Stimulated activated memory B cell treated with anti-CD40 and anti-IgM and Interleukin-4, amounts not matched to agents 10 μg/mL and 1 μg/mL and 100 μg/mL, for 72 hours (primary cell): ENCODE measurements around the gene ZNF331.

Experiments
- ATAC-seq: fragments of 150-1000 bp; cut with Tn5 transposase; 2 replicates; pipeline ENCODE4 v1.10.0; 2021
- H3K27ac Mint-ChIP-seq: one replicate; pipeline ENCODE4 v1.8.0; 2022; ENCODE audit warnings: mild to moderate bottlenecking, mixed read lengths
- H3K27me3 Mint-ChIP-seq: one replicate; pipeline ENCODE4 v1.8.0; 2022; ENCODE audit warnings: mixed read lengths
- H3K36me3 Mint-ChIP-seq: one replicate; pipeline ENCODE4 v1.8.0; 2022; ENCODE audit warnings: mixed read lengths
- H3K4me1 Mint-ChIP-seq: one replicate; pipeline ENCODE4 v1.8.0; 2022; ENCODE audit warnings: mixed read lengths
- H3K4me3 Mint-ChIP-seq: one replicate; pipeline ENCODE4 v1.8.0; 2022; ENCODE audit warnings: mild to moderate bottlenecking, moderate library complexity, mixed read lengths
- H3K9me3 Mint-ChIP-seq: one replicate; pipeline ENCODE4 v1.8.0; 2022; ENCODE audit warnings: mixed read lengths

The ZNF331 gene

GRCh38 chr19:53580871-53581835 is 43.2 kb downstream of the ZNF331 start:
- no peaks in the 10 kb centered on the region for H3K27me3 Mint-ChIP-seq
- ATAC-seq = no peak
- no peak overlapping the region for H3K4me3 Mint-ChIP-seq
- H3K36me3 Mint-ChIP-seq = peaks cover 44% of the 10 kb centered on the region
- no peak overlapping the region for H3K27ac Mint-ChIP-seq
- no peaks in the 10 kb centered on the region for H3K4me1 Mint-ChIP-seq
- H3K9me3 Mint-ChIP-seq = peaks cover 25% of the 10 kb centered on the region

GRCh38 chr19:53581871-53582279 is 43.9 kb downstream of the ZNF331 start:
- no peak for ATAC-seq
- Mint-ChIP-seq H3K9me3 (peaks cover 28% of the 10 kb centered on the region), H3K36me3 (peaks cover 37% of the 10 kb centered on the region), H3K4me1 (no peaks in the 10 kb centered on the region), H3K27me3 (no peaks in the 10 kb centered on the region), H3K4me3 (no peak overlapping the region), H3K27ac (no peak overlapping the region)

- Mint-ChIP-seq H3K27me3 (no peaks in the 10 kb centered on the region), H3K27ac (no peak overlapping the region), H3K9me3 (peaks cover 20% of the 10 kb centered on the region), H3K36me3 (peaks cover 24% of the 10 kb centered on the region), H3K4me3 (no peak overlapping the region), H3K4me1 (no peaks in the 10 kb centered on the region)
- ATAC-seq = no peak
These were observed 45.2 kb downstream of the ZNF331 start for GRCh38 chr19:53583181-53583580.

- ATAC-seq = no peak
- no peaks in the 10 kb centered on the region for H3K4me1 Mint-ChIP-seq
These were observed 48.3 kb downstream of the ZNF331 start for GRCh38 chr19:53586277-53586691.

GRCh38 chr19:53594811-53595509 is 57.0 kb downstream of the ZNF331 start:
- ATAC-seq = no peak
- Mint-ChIP-seq H3K9me3 (peaks cover 6% of the 10 kb centered on the region), H3K27me3 (no peaks in the 10 kb centered on the region), H3K36me3 (no peaks in the 10 kb centered on the region), H3K27ac (no peak overlapping the region), H3K4me3 (no peak overlapping the region), H3K4me1 (no peaks in the 10 kb centered on the region)

More at GRCh38 chr19:53586277-53586691, 48.3 kb downstream of the ZNF331 start:
- Mint-ChIP-seq H3K4me3 (no peak overlapping the region), H3K9me3 (peaks cover 16% of the 10 kb centered on the region), H3K27ac (no peak overlapping the region), H3K27me3 (no peaks in the 10 kb centered on the region), H3K36me3 (peaks cover 5% of the 10 kb centered on the region)

GRCh38 chr19:53595510-53595867 is 57.5 kb downstream of the ZNF331 start:
- no peak overlapping the region for H3K4me3 Mint-ChIP-seq
- no peaks in the 10 kb centered on the region for H3K27me3 Mint-ChIP-seq
- peaks cover 6% of the 10 kb centered on the region for H3K9me3 Mint-ChIP-seq
- no peak for ATAC-seq
- no peaks in the 10 kb centered on the region for H3K36me3 Mint-ChIP-seq
- H3K27ac Mint-ChIP-seq = no peak overlapping the region
- no peaks in the 10 kb centered on the region for H3K4me1 Mint-ChIP-seq

GRCh38 chr19:53596056-53596455 is 58.1 kb downstream of the ZNF331 start:
- no peak overlapping the region for H3K4me3 Mint-ChIP-seq
- H3K27me3 Mint-ChIP-seq = no peaks in the 10 kb centered on the region
- no peaks in the 10 kb centered on the region for H3K36me3 Mint-ChIP-seq
- ATAC-seq = no peak
- H3K27ac Mint-ChIP-seq = no peak overlapping the region
- no peaks in the 10 kb centered on the region for H3K4me1 Mint-ChIP-seq
- peaks cover 6% of the 10 kb centered on the region for H3K9me3 Mint-ChIP-seq

- ATAC-seq = no peak
- no peak overlapping the region for H3K27ac Mint-ChIP-seq
- peaks cover 3% of the 10 kb centered on the region for H3K9me3 Mint-ChIP-seq
- no peak overlapping the region for H3K4me3 Mint-ChIP-seq
- H3K27me3 Mint-ChIP-seq = no peaks in the 10 kb centered on the region
- no peaks in the 10 kb centered on the region for H3K4me1 Mint-ChIP-seq
- no peaks in the 10 kb centered on the region for H3K36me3 Mint-ChIP-seq
These were observed 59.1 kb downstream of the ZNF331 start for GRCh38 chr19:53597023-53597422.

- no peak overlapping the region for H3K4me3 Mint-ChIP-seq
- no peaks in the 10 kb centered on the region for H3K4me1 Mint-ChIP-seq
- peaks cover 3% of the 10 kb centered on the region for H3K9me3 Mint-ChIP-seq
- no peak for ATAC-seq
- H3K36me3 Mint-ChIP-seq = no peaks in the 10 kb centered on the region
- no peaks in the 10 kb centered on the region for H3K27me3 Mint-ChIP-seq
- H3K27ac Mint-ChIP-seq = no peak overlapping the region
These were observed 60.4 kb downstream of the ZNF331 start for GRCh38 chr19:53598361-53598760.

GRCh38 chr19:53600217-53600616 is 62.3 kb downstream of the ZNF331 start:
- ATAC-seq = no peak
- H3K36me3 Mint-ChIP-seq = no peaks in the 10 kb centered on the region
- no peak overlapping the region for H3K4me3 Mint-ChIP-seq
- H3K9me3 Mint-ChIP-seq = peaks cover 6% of the 10 kb centered on the region
- no peaks in the 10 kb centered on the region for H3K27me3 Mint-ChIP-seq
- no peaks in the 10 kb centered on the region for H3K4me1 Mint-ChIP-seq
- H3K27ac Mint-ChIP-seq = no peak overlapping the region

GRCh38 chr19:53606031-53606430 is 68.1 kb downstream of the ZNF331 start:
- Mint-ChIP-seq H3K27ac (no peak overlapping the region), H3K27me3 (no peaks in the 10 kb centered on the region), H3K9me3 (peaks cover 3% of the 10 kb centered on the region), H3K4me3 (no peak overlapping the region), H3K4me1 (no peaks in the 10 kb centered on the region), H3K36me3 (no peaks in the 10 kb centered on the region)
- no peak for ATAC-seq

GRCh38 chr19:53608381-53608780 is 70.4 kb downstream of the ZNF331 start:
- H3K36me3 Mint-ChIP-seq = no peaks in the 10 kb centered on the region
- H3K4me1 Mint-ChIP-seq = no peaks in the 10 kb centered on the region
- no peak overlapping the region for H3K4me3 Mint-ChIP-seq
- ATAC-seq = no peak
- no peak overlapping the region for H3K27ac Mint-ChIP-seq
- H3K9me3 Mint-ChIP-seq = peaks cover 5% of the 10 kb centered on the region
- no peaks in the 10 kb centered on the region for H3K27me3 Mint-ChIP-seq

- H3K27me3 Mint-ChIP-seq = no peaks in the 10 kb centered on the region
- H3K9me3 Mint-ChIP-seq = peaks cover 2% of the 10 kb centered on the region
- no peaks in the 10 kb centered on the region for H3K4me1 Mint-ChIP-seq
- H3K36me3 Mint-ChIP-seq = no peaks in the 10 kb centered on the region
- no peak overlapping the region for H3K27ac Mint-ChIP-seq
- H3K4me3 Mint-ChIP-seq = no peak overlapping the region
- ATAC-seq = no peak
These were observed 75.0 kb downstream of the ZNF331 start for GRCh38 chr19:53612762-53613526.

- no peaks in the 10 kb centered on the region for H3K9me3 Mint-ChIP-seq
- ATAC-seq = no peak
- no peaks in the 10 kb centered on the region for H3K27me3 Mint-ChIP-seq
- no peaks in the 10 kb centered on the region for H3K36me3 Mint-ChIP-seq
- H3K4me3 Mint-ChIP-seq = no peak overlapping the region
- H3K27ac Mint-ChIP-seq = no peak overlapping the region
- no peaks in the 10 kb centered on the region for H3K4me1 Mint-ChIP-seq
These were observed 84.2 kb downstream of the ZNF331 start for GRCh38 chr19:53621885-53622740.
